IPS DF 4.7 (cell line): Measurements from ENCODE around the gene FAM184A.

Source experiments
- DNase-seq: peaks from one replicate; pipeline ENCODE4 v3.0.0-alpha.2; 2013; ENCODE audit warnings: low spot score; ENCODE audit errors: extremely low read depth

Gene FAM184A

DNA sequence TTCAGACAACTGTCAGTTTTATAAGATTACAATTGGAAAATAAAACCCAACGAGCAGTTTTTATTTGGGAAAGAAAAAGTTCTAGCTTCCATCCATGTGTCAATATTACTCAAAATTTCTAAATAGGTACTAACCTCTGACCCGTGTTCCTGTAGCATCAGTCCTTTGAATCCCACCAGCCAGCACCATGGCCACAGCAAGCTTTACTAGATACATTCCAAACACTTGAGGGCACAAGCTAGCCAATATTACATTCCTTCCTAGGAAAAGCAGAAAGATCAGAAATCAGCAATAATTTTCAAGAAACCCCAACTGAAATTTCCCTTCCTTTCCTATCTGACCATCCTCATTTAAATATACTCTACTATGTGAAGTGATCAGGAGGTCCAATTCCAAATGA is 165.3 kb downstream of the FAM184A start:
- DNase-seq = no peak

GRCh38 chr6:118912646-118913045 is 165.8 kb downstream of the FAM184A start:
- DNase-seq = no peak
